Activated CD4-positive, alpha-beta T cell treated with anti-CD3 and anti-CD28 coated beads, Interleukin-2, Interleukin-6, amounts not matched to agents 100 ng/mL and 50 ng/mL, durations not matched to agents 16 hours and 8 hours (primary cell): ENCODE data around the gene CFAP99.
A peak's percentile ranks its signal among the peaks of the same experiment; 100 is the strongest.
"Not testable (repeated sequence)": the region's sequence is repeated elsewhere in the genome, so short reads cannot be mapped to it uniquely, and the experiment has no call there.

ENCODE experiments used
- DNase-seq: peaks from one replicate; pipeline ENCODE4 v3.0.0-alpha.2; 2020

CFAP99 gene

DNA sequence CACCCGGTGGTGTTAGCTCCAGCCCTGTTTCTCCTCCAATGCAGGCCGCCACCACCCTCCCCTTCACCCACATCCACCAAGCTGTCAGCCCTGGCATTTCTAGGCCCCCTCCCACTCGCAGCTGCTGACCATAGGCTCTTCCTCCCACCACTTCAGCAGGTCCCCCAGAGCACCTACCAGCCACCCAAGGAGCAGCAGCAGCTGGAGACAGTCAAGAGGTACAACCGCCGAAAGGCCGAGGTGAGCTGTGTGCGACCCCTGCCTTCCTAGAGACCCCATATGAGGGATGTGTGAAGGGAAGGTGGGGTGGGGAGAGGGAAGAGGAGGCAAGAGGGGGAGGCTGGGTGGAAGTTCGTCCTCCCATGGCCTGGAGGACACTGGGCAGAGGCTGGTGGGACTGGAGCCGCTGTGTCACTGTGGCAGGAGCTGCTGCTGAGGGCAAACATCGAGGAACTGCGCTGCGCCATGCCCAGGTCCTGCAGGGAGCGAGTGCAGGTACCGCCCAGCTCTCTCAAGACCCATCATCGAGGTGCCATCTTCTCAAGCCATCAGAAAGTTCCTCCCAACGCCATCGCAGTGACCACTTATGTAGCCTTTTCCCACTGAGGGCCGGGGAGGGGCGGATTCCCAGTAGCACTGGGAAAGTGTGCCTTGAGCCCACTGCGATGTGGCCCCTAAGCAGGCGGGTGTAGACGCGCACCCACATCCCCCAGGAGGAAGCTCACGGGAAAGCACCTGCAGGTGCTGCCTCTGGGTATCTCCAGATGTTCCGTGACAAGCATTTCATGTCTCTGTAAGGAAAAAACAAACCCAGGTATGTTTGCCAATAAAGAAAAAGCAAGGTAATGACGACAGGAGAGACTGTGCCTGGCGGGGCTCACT is 31.0 kb downstream of the CFAP99 start:
- DNase-seq, result no peak

- DNase-seq, result no peak
These were observed 31.8 kb downstream of the CFAP99 start for GRCh38 chr4:2450394-2451035.

- no peak for DNase-seq
These were observed 32.3 kb downstream of the CFAP99 start for GRCh38 chr4:2451036-2451520.

DNA sequence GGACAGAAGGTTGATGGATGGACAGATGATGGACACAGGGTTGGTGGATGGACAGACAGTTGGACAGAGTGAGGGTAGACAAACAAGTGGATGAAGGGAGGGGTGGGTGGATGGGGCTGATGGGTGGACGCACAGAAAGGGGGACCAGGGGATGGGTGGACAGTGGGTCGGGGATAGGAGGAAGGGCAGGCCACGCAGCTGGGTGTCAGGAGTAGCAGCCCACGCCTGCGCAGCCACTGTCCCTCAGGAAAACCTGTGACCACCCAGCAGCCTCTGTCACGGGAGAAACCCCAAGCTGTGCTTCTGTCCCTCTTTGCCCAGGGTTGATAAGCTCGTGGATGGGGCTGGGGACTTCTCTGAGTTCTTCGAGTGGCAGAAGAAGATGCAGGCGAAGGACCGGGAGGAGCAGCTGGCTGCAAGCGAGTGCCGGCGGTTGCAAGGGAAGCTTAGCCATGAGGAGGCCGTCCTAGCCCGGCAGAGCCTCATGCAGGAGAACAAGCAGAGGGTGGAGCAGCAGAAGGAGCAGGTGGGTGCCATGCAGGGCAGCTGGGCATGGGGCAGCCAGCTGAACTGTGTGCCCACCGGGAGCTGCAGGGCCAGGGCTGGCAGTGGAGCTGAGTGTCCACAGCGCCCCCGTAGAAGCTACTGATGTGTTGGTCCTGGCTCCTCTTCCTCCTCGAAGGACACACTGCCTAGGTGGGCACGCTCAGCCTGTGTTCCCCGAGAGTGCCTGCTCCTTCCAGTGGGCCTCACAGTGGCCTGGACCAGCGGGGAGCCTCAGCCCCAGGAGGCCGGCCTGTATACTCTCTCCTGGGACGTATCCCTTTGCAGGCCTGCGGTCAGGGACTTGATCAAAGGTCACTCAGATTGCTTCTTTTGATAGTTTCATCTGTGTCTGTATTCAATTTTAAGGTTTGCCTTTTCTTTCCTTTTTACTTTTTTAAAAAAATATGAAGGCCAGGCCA is 33.3 kb downstream of the CFAP99 start:
- no peak for DNase-seq

DNA sequence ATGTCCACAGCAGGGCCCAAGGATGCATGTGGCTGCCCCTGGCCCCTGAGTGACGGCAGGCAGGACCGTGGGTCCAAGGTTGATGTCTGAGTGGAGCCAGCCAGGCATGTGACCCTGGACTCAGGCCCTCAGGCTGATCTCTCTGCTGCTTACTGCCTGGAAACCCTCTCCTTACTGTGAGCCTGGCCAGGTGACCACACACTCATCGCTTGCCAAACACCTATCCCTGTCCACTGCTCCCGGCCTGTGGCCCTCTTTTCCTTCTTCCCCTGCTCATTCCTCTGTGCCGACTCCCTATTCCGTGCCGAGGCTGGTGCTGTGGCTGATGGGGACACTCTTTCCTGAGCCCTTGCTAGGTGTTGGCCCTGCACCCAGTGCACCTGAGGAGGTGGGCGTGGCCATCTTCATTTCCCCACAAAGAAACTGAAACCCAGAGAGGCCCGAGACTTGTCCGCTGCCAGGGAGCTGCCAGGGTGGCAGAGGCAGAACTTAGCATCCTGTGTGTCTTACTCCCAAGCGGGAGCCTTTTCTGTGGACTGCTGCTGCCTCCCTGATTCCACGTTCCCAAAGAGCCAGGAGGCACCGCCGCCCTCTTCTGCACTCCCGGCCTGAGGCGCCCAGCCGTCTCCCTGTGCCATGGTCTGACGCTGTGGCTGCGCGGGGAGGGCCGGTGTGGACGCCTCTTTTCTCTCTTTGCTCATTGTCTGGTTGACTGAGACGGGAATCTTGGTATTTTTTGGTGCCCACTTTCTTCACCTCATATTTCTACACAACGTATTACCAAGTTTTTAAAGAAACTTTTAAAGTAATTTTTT is 38.9 kb downstream of the CFAP99 start:
- no peak for DNase-seq

GRCh38 chr4:2458546-2459491 is 40.1 kb downstream of the CFAP99 start:
- no peak for DNase-seq

DNA sequence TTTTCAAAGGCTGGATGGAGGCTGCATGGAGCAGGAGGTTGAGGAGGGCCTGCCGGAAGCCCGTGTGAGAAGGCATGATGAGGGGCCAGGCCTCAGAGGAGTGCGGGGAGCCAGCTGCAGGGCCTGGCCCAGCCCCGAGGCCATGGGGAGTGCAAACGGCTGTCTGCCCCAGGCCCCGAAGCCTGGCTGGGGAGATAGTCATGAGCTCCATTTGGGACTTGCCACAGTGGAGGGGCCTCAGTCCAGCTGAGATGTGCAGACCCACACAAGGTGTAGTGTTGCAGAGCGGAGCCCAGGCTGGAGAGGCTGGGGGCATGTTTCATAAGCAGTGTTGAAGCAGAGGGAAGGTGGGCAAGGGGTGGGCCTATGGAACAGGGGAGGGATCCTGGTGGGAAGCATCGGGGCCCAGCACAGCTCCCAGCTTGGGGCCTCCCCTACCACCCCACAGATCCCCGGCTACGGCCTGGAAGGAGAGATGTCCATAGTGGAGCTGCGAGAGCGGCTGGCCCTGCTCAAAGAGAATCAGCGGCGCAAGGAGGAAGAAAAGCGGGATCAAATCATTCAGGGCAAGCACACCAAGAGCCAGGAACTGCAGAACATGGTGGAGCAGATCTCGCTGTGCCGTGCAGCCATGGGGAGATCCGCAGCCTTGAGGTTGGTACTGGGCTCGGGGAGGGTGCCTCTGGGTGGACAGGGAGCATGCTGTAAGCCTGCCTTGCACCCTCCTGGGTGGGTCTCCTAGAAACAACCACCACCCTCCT is 41.0 kb downstream of the CFAP99 start:
- DNase-seq, result no peak

DNA sequence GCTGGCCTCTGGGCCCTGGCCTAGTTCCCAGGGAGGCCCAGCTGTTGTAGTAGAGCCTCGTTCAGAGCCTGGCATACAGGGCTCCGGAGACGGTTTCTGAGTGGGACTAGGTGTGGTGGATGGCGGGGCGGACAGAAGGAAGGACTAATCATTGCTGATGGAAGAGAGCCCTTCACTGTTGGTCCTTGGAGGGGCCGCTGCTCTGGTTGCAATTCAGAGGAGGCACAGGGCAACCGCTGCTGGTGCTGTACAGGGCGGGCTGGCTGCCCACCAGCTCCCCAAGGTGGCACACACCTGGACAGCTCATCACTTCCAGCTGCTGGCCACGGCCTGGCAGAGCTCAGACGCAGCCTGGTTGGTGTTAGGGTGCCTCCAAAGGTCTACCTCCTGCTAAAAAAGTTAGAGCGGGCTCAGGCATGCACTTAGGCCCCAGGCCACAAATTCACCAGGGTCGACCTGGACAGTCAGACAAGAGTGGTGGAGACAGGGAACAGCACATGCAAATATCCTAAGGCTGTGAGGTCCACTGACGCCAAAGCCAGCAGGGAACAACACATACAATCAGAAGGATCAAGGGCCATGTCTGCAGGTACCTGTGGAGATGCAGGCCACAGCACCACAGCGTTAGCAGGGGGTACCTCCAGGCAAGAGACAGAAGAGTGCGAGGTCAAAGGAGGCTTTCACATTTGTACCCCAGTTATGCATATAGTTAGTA is 42.6 kb downstream of the CFAP99 start:
- no peak for DNase-seq

- peak; percentile 77 for DNase-seq
These were observed 43.6 kb downstream of the CFAP99 start for GRCh38 chr4:2462218-2462991.

- no peak for DNase-seq
These were observed 44.4 kb downstream of the CFAP99 start for GRCh38 chr4:2462992-2463762.

DNA sequence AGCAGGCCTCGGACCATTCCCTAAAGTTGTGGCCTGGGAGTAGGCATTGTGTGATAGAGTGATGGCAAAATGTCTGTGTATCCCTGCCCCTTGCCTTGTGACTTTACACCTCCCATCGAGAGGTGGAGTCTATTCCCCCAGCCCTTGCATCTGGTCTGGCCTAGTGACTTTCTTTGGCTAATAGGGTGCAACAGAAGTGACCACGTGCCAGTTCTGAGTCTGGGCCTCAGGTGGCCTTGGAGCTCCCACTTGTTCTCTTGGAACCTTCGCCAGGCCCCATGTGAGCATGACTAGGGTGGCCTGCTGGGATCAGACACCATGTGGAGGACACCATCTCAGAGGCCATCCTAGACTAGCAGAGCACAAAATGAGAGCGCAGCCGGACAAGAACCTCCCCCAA is 46.3 kb downstream of the CFAP99 start:
- DNase-seq, result no peak

DNA sequence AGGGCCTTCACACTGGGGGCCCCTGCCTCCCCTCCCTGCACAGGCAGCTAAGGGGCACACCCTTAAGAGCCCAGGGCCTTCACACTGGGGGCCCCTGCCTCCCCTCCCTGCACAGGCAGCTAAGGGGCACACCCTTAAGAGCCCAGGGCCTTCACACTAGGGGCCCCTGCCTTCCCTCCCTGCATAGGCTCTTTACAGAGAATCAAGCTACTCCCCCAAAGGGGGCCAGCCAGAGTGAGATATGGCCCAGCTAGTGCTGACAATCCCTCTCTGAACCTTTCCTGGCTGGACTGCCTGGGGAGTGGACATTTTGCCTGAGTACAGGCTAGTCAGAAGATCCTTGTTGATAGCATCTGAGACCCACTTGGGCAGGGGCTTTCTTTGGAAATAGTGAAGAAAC is 46.8 kb downstream of the CFAP99 start:
- not testable (repeated sequence) for DNase-seq

DNA sequence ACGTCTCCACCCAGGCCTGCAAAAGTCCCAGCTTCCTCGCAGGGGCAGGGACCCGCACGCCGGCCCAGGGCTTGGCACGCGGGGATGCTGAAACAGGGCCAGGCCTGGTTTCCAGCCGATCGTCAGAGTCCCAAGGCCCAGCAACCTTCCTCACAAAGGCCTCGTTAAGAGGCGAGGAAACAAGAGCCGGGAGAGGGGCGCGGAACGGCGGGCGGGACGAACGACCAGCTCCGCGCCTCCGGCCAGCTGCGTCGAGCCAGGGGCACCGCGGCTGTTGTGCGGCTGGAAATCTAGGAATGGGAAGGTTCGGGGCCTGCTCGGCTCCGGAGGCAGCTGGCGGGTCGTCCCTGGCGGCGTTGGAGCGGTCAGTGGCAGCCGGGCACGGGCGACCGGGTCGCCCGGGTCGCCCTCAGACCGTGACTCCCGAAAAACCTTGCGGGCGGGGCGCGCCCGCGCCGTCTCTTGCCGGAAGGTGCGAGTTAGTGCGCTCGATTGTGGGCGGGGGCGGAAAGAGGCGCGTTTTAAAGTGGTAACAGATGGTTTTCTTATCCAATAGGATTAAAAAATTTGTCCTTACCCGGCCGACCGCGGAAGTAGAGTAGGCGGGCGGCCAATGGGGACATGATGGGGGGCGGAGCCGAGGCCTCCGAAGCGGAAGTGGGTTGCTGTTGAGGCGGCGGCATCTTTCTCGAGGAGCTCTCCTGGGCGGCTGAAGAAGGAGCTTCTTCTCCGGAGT is 49.9 kb downstream of the CFAP99 start, which contains the start of gene RNF4:
Gene RNF4 (plus strand): TSS at position 651 of the 736 bp plus-strand sequence. CDS start 21,388 bp downstream, outside the sequence.
- DNase-seq, result peak; percentile 97

GRCh38 chr4:2469192-2469984 is 50.6 kb downstream of the CFAP99 start:
- peak; percentile 85 for DNase-seq

GRCh38 chr4:2470791-2471190 is 52.0 kb downstream of the CFAP99 start:
- DNase-seq, result no peak

DNA sequence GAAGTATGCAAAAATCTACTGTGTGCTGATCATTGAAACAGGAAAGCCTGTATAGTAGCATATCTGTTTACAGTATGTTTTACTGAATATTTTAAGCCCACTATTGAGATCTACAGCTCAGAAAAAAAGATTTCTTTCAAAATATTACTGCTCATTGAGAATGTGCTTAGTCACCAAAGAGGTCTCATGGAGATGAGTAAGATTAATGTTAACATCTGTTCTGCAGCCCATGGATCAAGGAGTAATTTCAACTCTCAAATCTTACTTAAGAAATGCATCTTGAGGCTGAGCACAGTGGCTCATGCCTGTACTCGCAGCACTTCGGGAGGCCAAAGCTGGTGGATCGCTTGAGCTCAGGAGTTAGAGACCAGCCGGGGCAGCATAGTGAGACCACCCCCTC is 53.4 kb downstream of the CFAP99 start:
- DNase-seq, result no peak
